ENCODE results near the gene ZNF438. TPM values are rescaled to one million over a fixed set of nuclear protein-coding genes. Genes with fewer than 3 reads are reported as not detected.
"Not testable (repeated sequence)": the region's sequence is repeated elsewhere in the genome, so short reads cannot be mapped to it uniquely, and the experiment has no call there.

Gene ZNF438
- total RNA-seq, 1 donor from 2014 or later: 6.9 TPM

DNA sequence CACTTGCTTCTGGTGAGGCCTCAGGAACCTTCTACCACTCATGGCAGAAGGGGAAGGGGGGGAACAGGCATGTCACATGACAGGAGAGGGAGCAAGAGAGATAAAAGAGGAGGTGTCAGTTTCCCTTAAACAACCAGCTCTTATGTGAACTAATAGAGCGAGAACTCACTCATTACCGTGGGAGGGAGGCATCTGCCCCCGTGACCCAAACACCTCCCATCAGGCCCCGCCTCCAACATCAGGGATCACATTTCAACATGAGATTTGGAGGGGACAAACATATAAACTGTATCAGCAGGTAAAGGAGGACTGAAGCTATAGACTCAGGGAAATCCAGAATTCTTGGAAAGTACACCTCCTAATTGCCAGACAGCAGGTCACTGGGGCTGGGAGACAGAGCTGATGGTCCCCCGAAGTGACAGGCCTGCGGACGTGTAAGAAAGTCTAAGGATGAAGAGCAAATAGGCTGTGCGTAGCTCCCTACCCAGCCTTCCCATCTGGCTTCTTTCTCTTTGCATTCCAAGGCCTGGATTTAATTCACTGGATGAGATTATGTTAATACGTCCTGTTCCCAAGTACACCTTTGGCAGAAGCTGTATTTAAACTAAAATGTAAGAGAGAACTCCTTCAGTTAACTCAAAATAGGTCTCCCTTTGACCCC, 215.4 kb downstream of the ZNF438 start:
- DNase-seq (ENCODE audit: extremely low read depth, low read depth, low spot score): no peak

DNA sequence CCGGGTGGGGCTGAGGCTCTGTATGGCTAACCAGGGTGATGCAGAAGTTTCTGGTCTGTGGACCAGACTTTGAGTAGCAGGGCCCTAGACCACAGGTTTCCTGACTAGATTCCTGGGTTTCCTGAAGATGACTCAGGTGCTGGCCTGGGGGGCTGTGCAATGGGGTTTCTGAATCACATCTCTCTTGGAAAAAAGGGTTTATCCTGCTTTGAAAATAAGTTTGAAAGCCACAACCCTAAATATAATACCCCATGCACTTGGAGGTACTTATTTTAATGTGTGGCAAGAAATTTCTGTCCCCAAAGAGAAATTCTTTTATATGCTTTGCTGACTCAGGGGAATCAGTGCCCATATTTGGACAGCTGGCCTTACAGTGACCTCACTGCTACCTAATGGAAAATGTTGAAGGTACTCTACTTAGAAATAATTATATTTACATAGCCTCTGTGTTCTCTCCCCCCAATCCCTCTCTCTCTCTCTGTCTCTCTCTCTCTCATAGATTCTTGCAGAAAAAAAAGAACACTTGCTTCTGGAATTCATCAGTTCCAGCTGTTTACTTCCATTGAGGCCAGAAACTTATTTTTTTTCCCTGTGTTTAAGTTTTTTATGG, 217.7 kb downstream of the ZNF438 start:
- no peak for DNase-seq (ENCODE audit: extremely low read depth, low read depth, low spot score)

DNA sequence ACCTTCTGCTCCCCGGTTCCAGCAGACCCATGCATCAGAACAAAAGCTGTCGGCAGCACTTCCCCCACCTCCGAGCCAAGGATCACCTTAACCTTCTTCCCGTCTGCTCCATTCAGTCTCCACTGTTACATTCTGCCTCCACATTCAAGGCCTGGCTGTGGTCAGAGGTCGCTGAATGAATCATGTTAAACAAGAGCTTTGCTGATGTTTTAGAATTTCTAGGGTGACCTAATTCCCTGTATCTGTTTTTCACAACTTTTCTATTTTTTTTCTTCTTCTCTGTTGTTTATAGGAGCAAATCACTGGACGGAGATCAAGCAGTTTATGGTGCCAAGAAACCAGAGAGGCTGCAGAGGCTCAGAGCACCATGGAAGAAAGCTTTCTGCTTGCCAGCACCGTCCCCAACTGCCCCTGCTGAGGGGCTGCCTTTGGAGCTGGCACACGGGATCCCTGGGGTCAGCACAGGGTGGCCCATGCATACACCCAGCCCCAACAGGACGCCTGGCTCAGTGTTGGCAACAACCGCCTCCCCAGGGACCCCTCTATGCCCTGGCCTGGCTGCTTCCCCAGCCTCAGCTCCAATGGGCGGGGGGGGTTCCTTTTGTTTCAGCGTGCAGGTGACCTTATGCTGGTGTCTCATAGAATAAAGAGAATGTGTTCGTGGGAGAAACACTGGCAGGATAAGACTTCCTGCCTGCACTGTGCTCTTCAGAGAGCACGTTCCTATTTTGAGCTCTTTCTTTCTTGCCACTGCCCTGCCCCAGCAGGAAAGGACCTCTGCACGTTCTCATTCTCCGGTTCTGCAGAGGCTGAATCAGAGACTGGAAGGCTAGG, 219.4 kb downstream of the ZNF438 start:
- no peak for DNase-seq (ENCODE audit: extremely low read depth, low read depth, low spot score)

DNA sequence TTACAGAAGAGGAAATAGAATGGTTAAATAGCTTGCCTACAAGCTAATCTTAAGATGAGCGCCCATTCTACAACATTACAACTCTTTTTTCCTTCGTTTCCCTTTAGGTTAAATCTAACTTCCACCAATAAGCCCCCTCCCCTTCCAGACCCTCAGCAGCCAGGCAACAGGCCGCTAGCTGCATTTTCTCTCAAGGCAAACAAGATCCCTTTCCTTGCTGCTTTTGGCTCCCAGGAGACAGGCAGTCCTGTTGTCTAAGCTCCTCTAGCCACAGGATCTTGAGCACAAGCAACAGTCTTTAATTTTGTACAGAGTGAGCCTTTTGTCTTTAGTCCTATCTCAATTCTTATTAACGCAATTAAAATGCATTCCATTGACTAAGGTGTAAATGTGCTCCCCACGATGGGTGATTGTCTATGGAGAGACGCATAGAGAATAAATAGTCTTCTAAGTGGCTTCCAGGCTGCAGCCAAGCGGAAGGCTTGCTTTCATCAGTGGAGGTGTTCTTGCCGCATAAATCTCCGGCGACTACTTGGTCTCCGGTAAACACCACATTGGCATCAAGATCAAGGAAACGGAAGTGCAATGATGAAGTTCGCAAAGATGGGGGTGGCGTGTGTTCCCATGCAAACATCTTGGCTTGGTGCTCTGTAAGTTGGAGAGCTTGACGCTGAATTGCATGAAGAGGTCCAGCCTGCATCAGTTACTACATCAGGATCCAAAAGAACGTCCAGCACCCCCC, 220.2 kb downstream of the ZNF438 start:
- no peak for DNase-seq (ENCODE audit: extremely low read depth, low read depth, low spot score)

DNA sequence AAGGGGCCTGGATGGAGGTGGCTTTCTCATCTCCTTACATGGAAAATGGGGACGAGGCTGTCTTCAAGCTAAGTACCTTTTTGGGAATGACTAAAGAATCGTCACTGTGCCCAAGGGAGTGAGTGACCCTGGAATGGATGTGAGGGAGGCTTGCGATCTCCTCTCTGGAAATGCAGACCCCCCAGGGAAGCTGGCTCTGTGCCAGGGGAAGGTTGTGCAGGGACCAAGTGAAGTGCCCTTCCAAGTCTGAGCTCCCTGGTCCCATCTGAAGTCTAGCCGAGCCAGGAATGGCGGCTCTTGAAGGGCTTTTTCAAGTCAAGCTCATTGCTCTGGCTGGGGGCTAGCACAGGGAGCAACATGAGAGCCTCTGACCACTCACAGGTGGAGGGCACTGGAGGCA, 221.2 kb downstream of the ZNF438 start:
- no peak for DNase-seq (ENCODE audit: extremely low read depth, low read depth, low spot score)

DNA sequence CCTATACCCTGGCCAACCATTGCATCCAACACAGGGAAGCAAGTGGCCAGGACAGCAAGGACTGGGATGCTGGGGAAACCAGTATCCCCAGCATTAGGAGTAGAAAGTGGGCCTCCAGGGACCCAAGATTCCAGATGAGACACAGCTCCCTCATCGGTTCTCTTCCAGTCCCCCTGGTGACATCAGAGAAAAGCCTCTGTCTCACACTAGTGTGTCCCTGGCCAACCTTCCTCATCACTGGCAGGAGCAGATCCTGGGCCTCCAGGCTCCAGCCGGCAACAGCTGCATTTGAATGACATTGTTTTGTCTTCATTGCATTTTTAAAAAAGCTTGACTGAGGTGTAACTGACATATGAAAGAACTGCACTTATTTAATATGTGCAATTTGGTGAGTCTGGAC, 224.8 kb downstream of the ZNF438 start:
- DNase-seq (ENCODE audit: extremely low read depth, low read depth, low spot score): no peak

DNA sequence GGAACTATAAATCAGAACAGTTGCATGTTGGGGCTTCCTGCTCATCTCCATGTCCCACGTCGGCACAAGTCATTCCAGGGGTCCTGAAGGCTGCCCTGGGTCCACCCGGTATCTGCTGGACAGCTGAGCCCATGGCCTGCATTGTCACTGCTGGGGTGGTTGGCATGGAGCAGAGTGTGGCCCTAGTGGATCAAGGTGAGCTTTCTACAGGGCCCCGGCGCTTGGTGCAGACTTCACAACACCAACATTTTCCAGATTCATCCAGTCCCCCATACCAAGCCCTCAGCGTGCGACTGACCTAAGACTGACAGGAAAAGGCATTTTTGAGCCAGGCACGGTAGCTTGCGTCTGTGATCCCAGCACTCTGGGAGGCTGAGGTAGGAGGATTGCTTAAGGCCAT, 226.6 kb downstream of the ZNF438 start:
- no peak for DNase-seq (ENCODE audit: extremely low read depth, low read depth, low spot score)

DNA sequence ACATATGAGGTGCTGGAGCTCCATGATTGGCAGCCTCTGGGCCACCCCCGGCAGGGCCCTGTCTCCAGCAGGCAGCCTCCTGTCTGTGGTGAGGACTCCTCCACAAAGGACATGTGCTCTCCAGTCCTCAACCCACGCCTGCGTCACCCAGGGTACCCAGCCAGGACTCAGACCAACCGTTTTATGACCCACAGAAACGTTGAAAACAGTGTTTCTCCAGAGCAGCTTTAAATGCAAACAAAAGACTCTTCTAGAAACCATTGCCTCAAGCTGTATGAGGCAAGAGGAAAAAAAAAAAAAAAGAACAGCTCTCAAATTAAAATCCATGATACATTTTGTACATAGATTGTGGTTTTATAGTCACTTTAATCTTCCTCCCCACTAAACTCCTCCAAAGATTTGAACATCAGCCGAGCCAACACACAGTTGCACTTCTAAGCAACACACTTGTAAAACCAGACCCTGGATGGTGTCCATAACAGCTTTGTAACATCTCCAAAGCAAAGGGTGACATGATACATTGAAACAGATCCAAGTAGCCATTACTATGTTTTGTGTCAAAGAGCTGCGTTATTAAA, 227.1 kb downstream of the ZNF438 start:
- DNase-seq (ENCODE audit: extremely low read depth, low read depth, low spot score): no peak

DNA sequence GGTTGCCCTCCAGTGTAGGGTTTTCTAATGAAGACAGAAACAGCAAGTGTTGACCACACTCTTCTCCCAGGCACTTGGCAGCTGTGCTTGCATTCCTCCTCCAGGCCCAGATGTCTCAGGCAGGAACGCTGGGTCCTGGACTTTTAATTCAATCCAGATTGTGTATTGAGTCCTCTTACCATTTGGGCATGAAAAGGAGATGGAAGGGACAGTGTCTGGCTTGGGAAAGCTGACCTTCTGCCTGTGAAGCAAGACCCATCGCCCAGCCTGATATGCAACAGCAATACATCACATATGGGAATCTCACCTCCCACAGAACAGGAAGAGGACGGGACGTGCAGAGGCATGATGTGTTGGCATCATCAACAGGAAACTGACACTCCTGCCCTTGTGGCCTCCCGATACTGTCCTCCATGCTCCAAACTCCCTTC, 227.8 kb downstream of the ZNF438 start:
- no peak for DNase-seq (ENCODE audit: extremely low read depth, low read depth, low spot score)

DNA sequence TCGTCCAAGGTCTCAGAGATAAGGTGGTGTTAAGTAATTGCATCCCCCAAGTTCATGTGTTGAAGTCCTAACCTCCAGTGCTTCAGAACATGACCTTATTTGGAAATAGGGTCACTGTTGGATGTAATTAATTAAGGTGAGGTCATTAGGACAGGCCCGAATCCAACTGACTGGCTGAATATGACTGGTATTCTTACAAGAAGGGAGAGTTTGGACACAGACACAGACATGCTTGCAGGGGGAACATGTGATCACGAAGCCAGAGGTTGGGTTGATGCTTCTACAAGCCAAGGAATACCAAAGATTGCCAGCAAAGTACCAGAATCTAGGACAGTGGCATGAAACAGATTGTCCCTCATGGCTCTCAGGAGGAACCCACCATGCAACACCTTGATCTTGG, 228.6 kb downstream of the ZNF438 start:
- DNase-seq (ENCODE audit: extremely low read depth, low read depth, low spot score): no peak

DNA sequence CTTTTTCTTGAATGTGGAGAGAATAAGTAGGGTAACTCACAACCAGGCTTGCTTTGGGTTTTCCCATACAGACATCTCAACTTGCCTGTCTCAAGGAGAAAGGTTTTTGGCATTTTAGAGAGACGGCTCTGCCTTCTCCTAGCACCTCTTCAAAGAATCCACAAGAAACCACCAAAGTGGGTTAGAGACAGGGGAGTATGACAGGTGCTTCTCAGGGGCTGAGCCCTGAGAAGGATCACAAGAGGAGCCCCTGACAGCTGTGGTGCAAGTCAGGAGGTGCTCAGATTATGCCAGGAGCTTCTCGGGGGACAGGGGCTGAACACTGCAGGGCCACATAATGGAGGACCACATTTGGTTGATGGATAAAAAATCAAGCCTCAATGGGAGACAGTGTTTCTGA, 231.3 kb downstream of the ZNF438 start:
- DNase-seq (ENCODE audit: extremely low read depth, low read depth, low spot score): no peak

DNA sequence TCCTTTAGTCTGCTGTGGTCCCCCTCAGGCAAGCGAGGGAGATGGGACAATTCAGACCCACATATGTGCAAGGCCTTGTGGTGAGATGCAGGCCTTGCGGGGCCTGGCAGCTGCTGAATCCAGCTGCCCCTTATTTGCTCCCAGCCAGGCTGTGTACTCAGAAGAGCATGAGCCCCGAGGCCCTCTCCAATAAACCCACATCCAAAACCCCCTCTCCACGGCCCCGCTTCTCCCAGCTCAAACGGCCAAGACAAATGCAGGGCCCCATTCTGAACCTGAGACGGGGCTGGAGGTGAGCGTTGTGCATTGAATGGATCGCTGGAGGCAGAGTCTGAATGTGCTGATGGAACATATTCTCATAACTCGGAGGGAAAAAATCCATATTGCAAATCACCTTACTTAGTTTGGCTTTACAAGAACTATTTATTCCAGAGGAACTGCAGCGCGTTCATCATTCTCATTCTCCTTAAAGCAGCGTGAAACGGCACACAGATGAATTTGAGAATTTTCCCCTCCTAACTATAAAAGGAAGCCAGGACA, 232.9 kb downstream of the ZNF438 start:
- no peak for DNase-seq (ENCODE audit: extremely low read depth, low read depth, low spot score)

DNA sequence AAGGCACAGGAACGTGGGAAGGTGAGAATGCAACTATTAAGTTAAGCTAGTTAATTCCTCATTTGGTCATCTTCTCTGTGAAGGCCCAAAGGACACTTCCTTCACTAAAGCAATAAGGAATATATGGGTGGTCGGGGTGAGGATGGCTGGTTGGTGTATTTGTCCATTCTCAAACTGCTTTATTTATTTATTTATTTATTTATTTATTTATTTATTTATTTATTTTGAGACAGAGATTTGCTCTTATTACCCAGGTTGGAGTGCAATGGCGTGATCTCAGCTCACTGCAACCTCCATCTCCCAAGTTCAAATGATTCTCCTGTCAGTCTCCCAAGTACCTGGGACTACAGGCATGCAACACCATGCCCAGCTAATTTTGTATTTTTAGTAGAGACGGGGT, 236.6 kb downstream of the ZNF438 start:
- not testable (repeated sequence) for DNase-seq (ENCODE audit: extremely low read depth, low read depth, low spot score)

All from glomerular endothelial cell (primary cell).